Coronary artery (tissue), 2 donors: ENCODE measurements around the gene SLC4A3.
A peak's percentile ranks its signal among the peaks of the same experiment; 100 is the strongest.

ENCODE experiments used
- DNase-seq: peaks from one replicate; pipeline ENCODE4 v3.0.0-alpha.2; 2017; ENCODE audit warnings: low spot score
- H3K27ac ChIP-seq, 2 donors: fragments of 200-600 bp; sonication (generic); one replicate each; pipeline ENCODE4 v1.5.1; 2016 to 2019
- H3K4me3 ChIP-seq: fragments of 200-600 bp; sonication (generic); 2 replicates; pipeline ENCODE4 v1.5.1; 2016; ENCODE audit warnings: mild to moderate bottlenecking, moderate library complexity
- TF ChIP-seq, protein P1 (sequence below): fragments of 200-600 bp; sonication (generic); IDR thresholded peaks from one replicate; pipeline ENCODE4 v1.5.1; 2019; ENCODE audit warnings: antibody characterized with exemption

SLC4A3 gene

DNA sequence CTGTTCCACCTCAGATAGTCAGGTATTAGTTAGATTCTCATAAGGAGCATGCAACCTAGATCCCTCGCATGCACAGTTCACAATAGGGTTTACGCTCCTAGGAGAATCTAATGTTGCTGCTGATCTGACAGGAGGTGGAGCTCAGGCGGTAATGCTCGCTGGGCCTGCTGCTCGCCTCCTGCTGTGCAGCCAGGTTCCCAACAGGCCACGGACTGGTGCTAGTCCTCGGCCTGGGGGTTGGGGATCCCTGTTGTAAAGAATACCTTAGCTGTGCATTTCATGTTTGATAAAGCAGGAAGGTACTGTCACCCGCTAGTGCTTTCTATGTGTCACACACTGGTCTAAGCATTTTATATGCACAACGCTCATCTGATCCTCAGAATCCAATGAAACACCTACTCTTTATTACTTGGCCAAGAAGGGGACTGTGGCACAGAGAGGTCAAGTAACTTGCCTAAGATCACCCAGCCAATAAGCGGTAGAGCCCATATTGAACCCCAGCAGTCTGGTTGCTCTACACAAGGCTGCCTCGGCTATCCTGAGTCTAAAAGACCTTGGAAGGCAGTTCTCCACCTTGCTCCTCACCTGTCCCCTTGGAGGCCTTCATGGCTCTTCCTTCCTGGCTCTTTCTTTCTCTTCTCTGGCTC, 35.8 kb downstream of the SLC4A3 start:
- H3K4me3 ChIP-seq = no peak overlapping the region
- TF ChIP-seq, protein P1, sequence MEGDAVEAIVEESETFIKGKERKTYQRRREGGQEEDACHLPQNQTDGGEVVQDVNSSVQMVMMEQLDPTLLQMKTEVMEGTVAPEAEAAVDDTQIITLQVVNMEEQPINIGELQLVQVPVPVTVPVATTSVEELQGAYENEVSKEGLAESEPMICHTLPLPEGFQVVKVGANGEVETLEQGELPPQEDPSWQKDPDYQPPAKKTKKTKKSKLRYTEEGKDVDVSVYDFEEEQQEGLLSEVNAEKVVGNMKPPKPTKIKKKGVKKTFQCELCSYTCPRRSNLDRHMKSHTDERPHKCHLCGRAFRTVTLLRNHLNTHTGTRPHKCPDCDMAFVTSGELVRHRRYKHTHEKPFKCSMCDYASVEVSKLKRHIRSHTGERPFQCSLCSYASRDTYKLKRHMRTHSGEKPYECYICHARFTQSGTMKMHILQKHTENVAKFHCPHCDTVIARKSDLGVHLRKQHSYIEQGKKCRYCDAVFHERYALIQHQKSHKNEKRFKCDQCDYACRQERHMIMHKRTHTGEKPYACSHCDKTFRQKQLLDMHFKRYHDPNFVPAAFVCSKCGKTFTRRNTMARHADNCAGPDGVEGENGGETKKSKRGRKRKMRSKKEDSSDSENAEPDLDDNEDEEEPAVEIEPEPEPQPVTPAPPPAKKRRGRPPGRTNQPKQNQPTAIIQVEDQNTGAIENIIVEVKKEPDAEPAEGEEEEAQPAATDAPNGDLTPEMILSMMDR = no peak
- H3K27ac ChIP-seq = no peak overlapping the region
- DNase-seq = peak; percentile 45

DNA sequence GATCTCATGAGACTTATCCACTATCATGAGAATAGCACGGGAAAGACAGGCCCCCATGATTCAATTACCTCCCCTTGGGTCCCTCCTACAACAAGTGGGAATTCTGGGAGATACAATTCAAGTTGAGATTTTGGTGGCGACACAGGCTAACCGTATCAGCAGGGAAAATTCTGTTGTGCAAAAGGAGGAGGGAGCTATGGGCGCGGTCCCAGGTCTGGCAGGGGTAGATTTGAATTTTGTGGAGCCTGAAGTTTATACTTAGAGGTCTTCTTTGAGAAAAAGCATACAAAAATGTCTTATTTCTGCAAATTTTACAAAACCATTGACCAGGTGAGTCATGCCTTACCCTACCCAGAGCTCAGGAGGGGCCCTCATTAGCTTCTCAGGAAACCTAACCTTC, 36.6 kb downstream of the SLC4A3 start:
- no peak overlapping the region for H3K4me3 ChIP-seq
- H3K27ac ChIP-seq = no peak overlapping the region
- DNase-seq = peak; percentile 16
- TF ChIP-seq, protein P1 = no peak

DNA sequence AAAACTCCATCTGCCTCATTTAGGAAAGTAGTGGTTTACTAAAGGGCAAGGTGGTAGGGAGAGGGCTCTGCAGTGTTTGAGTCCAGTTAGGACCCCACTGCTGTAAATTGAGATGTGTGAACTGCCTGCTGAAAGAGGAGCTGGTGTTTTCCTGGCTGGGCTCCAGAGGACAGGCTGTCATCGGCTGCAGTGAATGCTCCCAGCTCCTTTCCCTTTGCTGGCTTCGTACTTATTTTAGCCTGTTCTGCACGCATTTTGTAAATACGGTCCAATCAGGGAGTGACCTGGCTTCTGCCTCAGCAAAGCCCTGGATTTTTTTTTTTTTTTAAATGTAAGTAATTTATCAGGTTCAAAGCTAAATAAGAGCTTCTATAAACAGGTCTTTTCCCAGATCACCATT, 37.5 kb downstream of the SLC4A3 start:
- no peak overlapping the region for H3K4me3 ChIP-seq
- TF ChIP-seq, protein P1 = no peak
- peak; percentile 77 for DNase-seq
- peak overlapping the region; percentile 49 to 63 for H3K27ac ChIP-seq

DNA sequence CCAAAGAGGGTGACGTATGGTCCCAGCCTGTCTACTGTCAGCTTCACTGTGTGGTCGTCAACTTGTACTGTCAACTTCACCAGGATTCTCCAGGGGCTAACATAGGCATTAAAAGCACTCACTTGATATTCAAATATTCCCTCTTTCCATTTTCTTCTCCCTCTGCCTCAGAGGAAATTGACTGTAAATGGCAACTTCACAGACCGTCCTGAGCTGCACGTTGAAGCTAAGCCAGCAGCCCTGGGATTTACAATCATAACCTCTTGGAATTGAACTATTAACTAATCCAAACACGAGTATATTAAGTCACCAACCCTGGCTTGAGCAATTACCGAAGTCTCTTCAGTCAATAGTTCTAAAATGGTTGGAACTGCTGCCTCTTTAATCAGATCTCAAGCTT, 38.5 kb downstream of the SLC4A3 start:
- DNase-seq = no peak
- Histone ChIP-seq H3K27ac (no peak overlapping the region), H3K4me3 (no peak overlapping the region)
- TF ChIP-seq, protein P1 = no peak

DNA sequence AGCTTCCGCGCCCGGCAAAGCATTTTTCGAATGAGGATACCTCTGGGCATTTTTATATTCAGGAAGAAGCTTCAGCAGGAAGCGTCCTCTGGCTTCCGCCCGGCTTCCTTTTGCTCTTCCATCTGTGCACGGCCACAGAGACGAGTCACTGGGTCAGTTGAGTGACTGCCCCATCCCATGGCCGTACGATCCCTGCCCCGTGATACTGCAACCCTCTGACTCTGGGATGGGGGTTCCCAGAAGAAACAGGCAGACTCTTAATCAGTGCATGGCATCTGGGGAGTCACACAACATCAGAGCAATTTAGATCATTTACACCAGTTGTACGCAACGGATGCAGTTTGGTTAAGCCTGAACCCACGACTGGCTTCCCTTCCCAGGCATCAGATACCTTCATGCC, 40.9 kb downstream of the SLC4A3 start:
- no peak for DNase-seq
- TF ChIP-seq, protein P1 = no peak
- Histone ChIP-seq H3K27ac (no peak overlapping the region), H3K4me3 (no peak overlapping the region)

DNA sequence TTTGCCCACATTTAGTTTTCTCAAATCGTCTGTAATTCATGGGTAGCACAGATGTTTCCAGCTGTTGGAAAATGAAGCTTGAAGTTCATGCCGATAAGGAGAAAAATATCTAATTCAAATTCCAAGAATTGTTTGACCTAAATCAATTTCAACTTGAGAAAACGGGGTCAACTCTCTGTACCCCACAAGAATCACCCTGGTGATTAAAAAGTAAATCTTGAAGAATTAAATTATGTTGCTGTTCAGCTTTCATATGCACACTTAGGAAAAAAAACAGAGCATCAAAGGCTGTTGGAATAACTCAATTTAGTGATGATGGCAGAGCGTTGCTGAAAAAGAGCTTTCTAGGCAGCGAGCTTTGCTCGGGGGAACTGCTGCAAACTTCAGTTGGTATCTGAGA, 43.0 kb downstream of the SLC4A3 start:
- no peak for DNase-seq
- Histone ChIP-seq H3K27ac (no peak overlapping the region), H3K4me3 (no peak overlapping the region)
- TF ChIP-seq, protein P1 = no peak

DNA sequence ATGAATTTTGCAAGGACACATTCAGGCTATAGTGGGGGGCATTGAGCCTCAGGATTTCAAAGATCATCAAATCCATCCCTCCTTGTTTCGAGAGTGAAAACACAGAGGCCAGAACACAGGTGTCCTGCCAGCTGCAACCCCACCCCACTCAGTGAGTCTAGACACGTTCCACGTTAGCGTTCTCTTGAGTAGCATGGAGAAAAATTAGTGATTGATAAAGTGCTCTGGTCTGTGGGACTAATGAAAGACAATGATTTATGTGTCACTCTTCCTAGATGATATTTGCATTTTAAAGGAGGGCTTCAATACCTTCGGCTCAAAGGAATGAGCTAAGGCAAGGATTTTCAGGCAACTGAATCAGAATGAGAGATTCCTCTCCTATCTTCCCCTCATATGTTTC, 43.8 kb downstream of the SLC4A3 start:
- TF ChIP-seq, protein P1 = no peak
- no peak for DNase-seq
- no peak overlapping the region for H3K27ac ChIP-seq
- no peak overlapping the region for H3K4me3 ChIP-seq
